ENCODE measurements around the gene BDH1.

DNA sequence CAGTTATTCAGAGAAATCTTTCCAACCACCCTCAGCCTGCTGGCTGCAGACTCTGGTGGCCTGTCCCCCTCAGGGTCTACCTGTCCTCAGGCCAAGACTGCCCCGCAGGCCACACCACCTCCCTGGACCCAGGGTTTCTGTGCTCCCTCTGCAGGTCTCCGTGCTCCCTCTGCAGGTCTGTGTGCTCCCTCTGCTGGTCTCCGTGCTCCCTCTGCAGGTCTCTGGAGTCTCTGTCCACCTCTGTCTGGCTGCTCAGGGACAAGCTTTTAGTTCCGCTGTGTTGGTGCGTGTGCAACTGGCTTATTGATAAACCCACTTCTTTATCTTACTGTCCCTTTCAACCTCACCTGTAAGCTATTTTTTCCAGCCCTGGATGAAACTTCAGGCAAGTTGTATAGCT lies 30.1 kb downstream of the BDH1 start:
- no peak for TF ChIP-seq EP300 (IDR thresholded peaks at IDR 0.05; ENCODE audit: low read depth)
- TF ChIP-seq, protein P1, sequence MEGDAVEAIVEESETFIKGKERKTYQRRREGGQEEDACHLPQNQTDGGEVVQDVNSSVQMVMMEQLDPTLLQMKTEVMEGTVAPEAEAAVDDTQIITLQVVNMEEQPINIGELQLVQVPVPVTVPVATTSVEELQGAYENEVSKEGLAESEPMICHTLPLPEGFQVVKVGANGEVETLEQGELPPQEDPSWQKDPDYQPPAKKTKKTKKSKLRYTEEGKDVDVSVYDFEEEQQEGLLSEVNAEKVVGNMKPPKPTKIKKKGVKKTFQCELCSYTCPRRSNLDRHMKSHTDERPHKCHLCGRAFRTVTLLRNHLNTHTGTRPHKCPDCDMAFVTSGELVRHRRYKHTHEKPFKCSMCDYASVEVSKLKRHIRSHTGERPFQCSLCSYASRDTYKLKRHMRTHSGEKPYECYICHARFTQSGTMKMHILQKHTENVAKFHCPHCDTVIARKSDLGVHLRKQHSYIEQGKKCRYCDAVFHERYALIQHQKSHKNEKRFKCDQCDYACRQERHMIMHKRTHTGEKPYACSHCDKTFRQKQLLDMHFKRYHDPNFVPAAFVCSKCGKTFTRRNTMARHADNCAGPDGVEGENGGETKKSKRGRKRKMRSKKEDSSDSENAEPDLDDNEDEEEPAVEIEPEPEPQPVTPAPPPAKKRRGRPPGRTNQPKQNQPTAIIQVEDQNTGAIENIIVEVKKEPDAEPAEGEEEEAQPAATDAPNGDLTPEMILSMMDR (IDR thresholded peaks at IDR 0.05): no peak
- no peak for TF ChIP-seq POLR2AphosphoS5 (IDR thresholded peaks at IDR 0.05)
